ENCODE data around the gene CCDC33. TPM values are rescaled to one million over a fixed set of nuclear protein-coding genes. Genes with fewer than 3 reads are reported as not detected.

Gene CCDC33
- total and polyA plus RNA-seq, 2 experiments from 2014 or later = 2.6 to 2.8 TPM

- no peak for TF ChIP-seq ZNF462 (CRISPR knock-in tag; IDR thresholded peaks at IDR 0.05)
Observed at GRCh38 chr15:74369084-74369745, 133.1 kb downstream of the CCDC33 start (continued).

- no peak overlapping the region for H3K27ac ChIP-seq (ENCODE audit: low read depth)
- DNase-seq (ENCODE audit: low spot score) (no peak), ATAC-seq (no peak)
- no peak overlapping the region for H3K4me2 ChIP-seq
- no peaks in the 10 kb centered on the region for H3K36me3 ChIP-seq (ENCODE audit: insufficient read depth)
- no peak overlapping the region for H2AFZ ChIP-seq
- H3F3A ChIP-seq (replicated peaks; ENCODE audit: low read depth) = peaks cover 5% of the 10 kb centered on the region; the same call in 1 of the 2 replicates
- H3K36me3 Mint-ChIP-seq (ENCODE audit: low read depth) = no peaks in the 10 kb centered on the region
- H3K4me1 ChIP-seq (ENCODE audit: insufficient read depth) = peaks cover 22% of the 10 kb centered on the region
- no peak overlapping the region for H3K4me3 ChIP-seq
- TF ChIP-seq CTCF (conservative IDR thresholded peaks at IDR 0.05; ENCODE audit: low read depth in 2 of 2) = no peak
- TF ChIP-seq ETS1 (IDR thresholded peaks at IDR 0.05) = no peak
- H3K79me2 ChIP-seq (replicated peaks; ENCODE audit: insufficient read depth) = no peaks in the 10 kb centered on the region
- no peaks in the 10 kb centered on the region for H4K20me1 ChIP-seq (replicated peaks; ENCODE audit: insufficient read depth)
- H3K9me2 ChIP-seq (ENCODE audit: insufficient read depth) = no peaks in the 10 kb centered on the region
- H3K27me3 ChIP-seq (ENCODE audit: insufficient read depth) = peaks cover 27% of the 10 kb centered on the region
- H3K27me3 Mint-ChIP-seq (ENCODE audit: insufficient read depth, low read depth, poor library complexity) = peaks cover 26% of the 10 kb centered on the region
- peaks cover 10% of the 10 kb centered on the region for H3K4me1 Mint-ChIP-seq
- no peak overlapping the region for H3K4me3 Mint-ChIP-seq
- no peaks in the 10 kb centered on the region for H3K9me3 Mint-ChIP-seq
- H3K27ac Mint-ChIP-seq = no peak overlapping the region
Observed at GRCh38 chr15:74369756-74370155, 133.6 kb downstream of the CCDC33 start.

Data from GM23338 (cell line).